Measurements from ENCODE around the gene CYB5R4.

GRCh38 chr6:83908813-83909212, 49.3 kb downstream of the CYB5R4 start:
- TF ChIP-seq GLIS3 (CRISPR knock-in tag; IDR thresholded peaks at IDR 0.05) = no peak
- no peak for TF ChIP-seq ZNF8 (CRISPR knock-in tag; IDR thresholded peaks at IDR 0.05)
- TF ChIP-seq POU6F1 (CRISPR knock-in tag; IDR thresholded peaks at IDR 0.05; ENCODE audit: borderline replicate concordance, low read depth) = no peak
